ENCODE results near the gene DNM1L.

DNM1L gene

DNA sequence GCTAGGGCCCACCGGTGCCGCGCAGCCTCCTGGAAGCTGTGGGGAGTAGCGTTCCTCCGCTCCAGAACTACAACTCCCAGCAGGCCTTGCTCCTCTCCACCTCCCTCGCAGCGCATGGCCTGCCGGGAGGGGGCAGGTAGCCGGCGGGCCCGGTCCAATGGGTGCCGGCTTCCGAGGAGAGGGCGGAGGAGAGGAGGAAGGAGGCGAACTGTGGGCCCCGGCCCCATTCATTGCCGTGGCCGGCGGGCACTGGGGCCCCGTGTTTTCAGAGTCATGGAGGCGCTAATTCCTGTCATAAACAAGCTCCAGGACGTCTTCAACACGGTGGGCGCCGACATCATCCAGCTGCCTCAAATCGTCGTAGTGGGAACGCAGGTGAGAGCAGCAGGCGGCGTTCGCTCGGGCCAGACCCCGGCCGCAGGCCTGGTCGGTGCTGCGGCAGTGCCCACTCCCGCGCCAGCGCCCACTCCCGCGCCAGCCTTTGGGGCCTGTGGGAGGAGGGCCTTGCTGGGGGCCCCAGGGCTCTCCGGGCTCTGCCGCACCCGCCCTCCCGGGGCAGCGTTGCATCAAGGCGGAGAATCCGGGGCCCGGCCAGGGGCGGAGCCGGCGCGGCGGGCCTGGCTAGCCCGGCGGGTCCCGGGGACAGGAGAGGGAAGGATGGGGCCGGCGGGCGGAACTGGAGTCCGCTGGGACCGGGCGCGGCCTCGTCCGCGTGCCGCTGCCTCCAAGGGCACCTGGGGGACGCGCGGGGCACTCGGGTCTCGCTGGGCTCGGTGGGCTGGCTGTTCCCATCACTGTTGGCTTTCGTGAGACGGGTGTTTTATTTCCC, at the start of gene DNM1L:
Gene DNM1L (plus strand): TSS at position 211 of the 829 bp plus-strand sequence. CDS start 63 bp downstream, at position 274.
- Histone ChIP-seq H3K27me3 (no peaks in the 10 kb centered on the region), H3K9me3 (no peaks in the 10 kb centered on the region), H3K27ac (peak within 1 kb of the TSS; percentile 84), H3K36me3 (no peaks in the 10 kb centered on the region), H3K4me3 (ENCODE audit: low read depth in 1 of 2, low read length in 1 of 2) (peak within 1 kb of the TSS; percentile 87), H3K4me1 (ENCODE audit: control insufficient read depth in 1 of 2, insufficient read depth in 1 of 2, low read depth in 1 of 2, low read length in 1 of 2) (peaks cover 18 to 22% of the 10 kb centered on the region in 2 experiments)
- TF ChIP-seq, protein P1, sequence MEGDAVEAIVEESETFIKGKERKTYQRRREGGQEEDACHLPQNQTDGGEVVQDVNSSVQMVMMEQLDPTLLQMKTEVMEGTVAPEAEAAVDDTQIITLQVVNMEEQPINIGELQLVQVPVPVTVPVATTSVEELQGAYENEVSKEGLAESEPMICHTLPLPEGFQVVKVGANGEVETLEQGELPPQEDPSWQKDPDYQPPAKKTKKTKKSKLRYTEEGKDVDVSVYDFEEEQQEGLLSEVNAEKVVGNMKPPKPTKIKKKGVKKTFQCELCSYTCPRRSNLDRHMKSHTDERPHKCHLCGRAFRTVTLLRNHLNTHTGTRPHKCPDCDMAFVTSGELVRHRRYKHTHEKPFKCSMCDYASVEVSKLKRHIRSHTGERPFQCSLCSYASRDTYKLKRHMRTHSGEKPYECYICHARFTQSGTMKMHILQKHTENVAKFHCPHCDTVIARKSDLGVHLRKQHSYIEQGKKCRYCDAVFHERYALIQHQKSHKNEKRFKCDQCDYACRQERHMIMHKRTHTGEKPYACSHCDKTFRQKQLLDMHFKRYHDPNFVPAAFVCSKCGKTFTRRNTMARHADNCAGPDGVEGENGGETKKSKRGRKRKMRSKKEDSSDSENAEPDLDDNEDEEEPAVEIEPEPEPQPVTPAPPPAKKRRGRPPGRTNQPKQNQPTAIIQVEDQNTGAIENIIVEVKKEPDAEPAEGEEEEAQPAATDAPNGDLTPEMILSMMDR (IDR thresholded peaks at IDR 0.05) = peak; percentile 65

DNA sequence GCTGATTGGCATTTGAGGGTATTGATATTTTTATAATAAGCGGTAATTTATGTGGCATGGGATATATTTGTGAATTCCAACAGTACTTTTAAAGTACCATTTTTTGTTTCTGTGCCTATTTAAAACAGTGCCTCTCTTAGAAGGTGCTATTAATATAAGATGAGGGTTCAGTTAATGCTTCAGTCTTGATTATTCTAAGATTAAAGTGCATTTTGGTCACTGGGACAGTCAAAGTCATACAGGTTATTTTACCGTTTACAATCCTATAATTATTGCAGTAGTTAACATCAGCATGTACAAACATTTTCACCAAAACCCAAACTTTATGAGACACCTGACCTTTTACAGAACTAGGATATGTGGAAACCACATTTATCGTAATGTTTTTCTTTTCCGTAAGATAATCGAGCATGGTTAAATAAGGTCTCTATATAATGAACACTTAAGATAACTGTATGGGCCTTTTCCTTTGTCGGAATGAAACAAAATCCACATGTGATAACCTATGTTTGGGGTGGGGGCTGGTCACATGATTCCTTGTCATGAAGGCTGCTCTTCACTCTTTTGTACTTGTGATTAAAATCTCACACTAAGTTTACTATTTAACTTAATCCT, 37.7 kb upstream of the DNM1L start:
- H3K36me3 ChIP-seq = peaks cover 95% of the 10 kb centered on the region
- no peak overlapping the region for H3K27ac ChIP-seq
- no peaks in the 10 kb centered on the region for H3K27me3 ChIP-seq
- no peaks in the 10 kb centered on the region for H3K4me1 ChIP-seq (ENCODE audit: control insufficient read depth in 1 of 2, insufficient read depth in 1 of 2, low read depth in 1 of 2, low read length in 1 of 2)
- no peak overlapping the region for H3K4me3 ChIP-seq (ENCODE audit: low read depth in 1 of 2, low read length in 1 of 2)
- H3K9me3 ChIP-seq = no peaks in the 10 kb centered on the region
- TF ChIP-seq, protein P1 (IDR thresholded peaks at IDR 0.05) = no peak

DNA sequence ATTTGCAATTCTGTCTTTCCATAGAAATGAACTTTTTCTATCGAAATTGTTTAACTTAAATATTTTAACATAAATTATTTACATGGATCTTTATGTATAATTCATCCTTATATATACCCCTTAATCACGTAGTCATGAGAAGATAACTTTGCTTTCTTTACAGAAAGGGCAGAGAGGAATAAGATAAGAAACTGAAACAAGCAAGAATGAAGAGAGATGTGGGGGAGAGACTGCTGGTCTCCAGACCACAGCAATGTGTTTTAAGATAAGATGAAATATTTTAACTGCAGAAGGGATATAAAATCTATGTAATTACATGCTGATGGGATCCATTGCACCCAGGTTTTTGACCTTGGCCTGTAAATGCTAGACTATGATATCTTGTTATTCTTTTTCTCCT, 34.7 kb upstream of the DNM1L start:
- Histone ChIP-seq H3K4me1 (ENCODE audit: control insufficient read depth in 1 of 2, insufficient read depth in 1 of 2, low read depth in 1 of 2, low read length in 1 of 2) (no peaks in the 10 kb centered on the region), H3K27ac (no peak overlapping the region), H3K27me3 (no peaks in the 10 kb centered on the region), H3K4me3 (ENCODE audit: low read depth in 1 of 2, low read length in 1 of 2) (no peak overlapping the region), H3K36me3 (peaks cover 83% of the 10 kb centered on the region), H3K9me3 (no peaks in the 10 kb centered on the region)
- TF ChIP-seq, protein P1 (IDR thresholded peaks at IDR 0.05) = no peak

DNA sequence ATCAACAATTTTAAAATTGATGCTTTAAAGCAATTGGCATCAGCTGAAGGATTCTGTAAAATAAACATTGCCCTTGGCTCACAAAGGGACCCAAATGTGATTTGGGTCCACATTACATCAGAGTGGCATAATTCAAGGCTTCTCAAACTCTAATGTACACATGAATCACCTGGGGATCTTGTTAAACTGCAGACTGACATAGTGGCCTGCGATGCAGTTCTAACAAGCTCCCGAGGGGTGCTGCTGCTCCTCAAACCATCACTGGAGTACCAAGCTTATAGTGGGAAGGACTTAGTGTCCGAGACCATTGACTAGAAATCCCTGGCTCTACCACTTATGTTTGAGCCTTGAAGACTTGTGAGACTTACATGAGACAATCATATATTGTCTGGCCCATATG, 31.8 kb upstream of the DNM1L start:
- no peak overlapping the region for H3K27ac ChIP-seq
- H3K9me3 ChIP-seq = no peaks in the 10 kb centered on the region
- no peaks in the 10 kb centered on the region for H3K4me1 ChIP-seq (ENCODE audit: control insufficient read depth in 1 of 2, insufficient read depth in 1 of 2, low read depth in 1 of 2, low read length in 1 of 2)
- H3K4me3 ChIP-seq (ENCODE audit: low read depth in 1 of 2, low read length in 1 of 2) = no peak overlapping the region
- H3K36me3 ChIP-seq = peaks cover 54% of the 10 kb centered on the region
- no peaks in the 10 kb centered on the region for H3K27me3 ChIP-seq
- TF ChIP-seq, protein P1 (IDR thresholded peaks at IDR 0.05) = no peak

DNA sequence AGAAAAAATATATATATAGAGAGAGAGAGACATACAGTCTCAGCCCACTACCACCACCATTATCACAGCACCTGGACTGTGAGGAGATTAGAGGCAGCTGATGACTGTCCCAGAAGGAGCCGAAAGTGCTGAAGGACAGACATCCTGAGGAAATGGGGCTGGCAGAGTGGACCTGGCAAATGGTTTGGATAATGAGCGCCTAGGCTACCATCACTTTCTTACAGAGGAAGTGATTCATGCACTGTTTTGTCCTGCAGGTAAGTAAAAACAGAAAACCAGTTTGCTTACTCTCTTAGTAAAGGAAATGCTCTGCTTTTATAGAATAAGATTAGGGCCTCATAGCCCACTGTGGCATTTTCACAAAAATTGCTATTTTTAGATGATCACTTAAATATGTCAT, 28.6 kb upstream of the DNM1L start:
- Histone ChIP-seq H3K9me3 (no peaks in the 10 kb centered on the region), H3K4me1 (ENCODE audit: control insufficient read depth in 1 of 2, insufficient read depth in 1 of 2, low read depth in 1 of 2, low read length in 1 of 2) (no peaks in the 10 kb centered on the region), H3K27ac (no peak overlapping the region), H3K27me3 (no peaks in the 10 kb centered on the region), H3K36me3 (peaks cover 24% of the 10 kb centered on the region), H3K4me3 (ENCODE audit: low read depth in 1 of 2, low read length in 1 of 2) (no peak overlapping the region)
- TF ChIP-seq, protein P1 (IDR thresholded peaks at IDR 0.05) = no peak

All from neutrophil (primary cell).